ENCODE data around the gene CD83. TPM values are rescaled to one million over a fixed set of nuclear protein-coding genes. Genes with fewer than 3 reads are reported as not detected.

The CD83 gene
- total and polyA plus RNA-seq, 9 of the 15 experiments (the other 6 are each of a cell fraction or from before 2014, with no cell fraction given) = 2.5 to 4.1 (median 3.4) TPM

DNA sequence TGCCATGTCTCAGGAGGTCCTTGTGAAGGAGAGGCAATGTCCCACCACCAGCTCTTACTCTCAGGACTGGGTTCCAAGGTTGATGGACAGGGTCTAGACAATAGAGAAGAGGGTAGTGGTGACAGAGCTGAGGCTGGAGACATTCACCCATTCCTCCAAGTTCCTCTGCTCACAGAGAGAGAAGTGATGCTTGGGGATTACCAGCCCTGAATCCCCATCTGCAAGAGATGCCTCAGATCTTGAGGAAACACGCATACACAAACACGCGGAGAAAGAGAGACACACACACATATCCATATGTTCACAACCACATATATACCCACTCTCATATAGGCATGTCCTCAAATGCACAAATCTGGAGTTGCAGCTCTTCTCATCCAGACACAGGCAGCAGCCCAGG, 15.2 kb upstream of the CD83 start:
- in situ Hi-C loops (cut with MboI) (no loop called here), intact Hi-C loops (cut with micrococcal nuclease) (no loop called here)
- Histone ChIP-seq H3K4me1 (replicated peaks in 1 of 2; ENCODE audit: control insufficient read depth in 2 of 2, insufficient read depth in 2 of 2, low read length in 2 of 2) (no peaks in the 10 kb centered on the region), H3K9ac (ENCODE audit: insufficient read depth in 1 of 2, low read depth in 2 of 2, low read length in 2 of 2) (no peak overlapping the region), H3K4me2 (ENCODE audit: insufficient read depth, low read length) (no peak overlapping the region), H4K20me1 (replicated peaks; ENCODE audit: control insufficient read depth, insufficient read depth, low read length) (no peaks in the 10 kb centered on the region), H2AFZ (ENCODE audit: low read depth, low read length) (no peak overlapping the region), H3K36me3 (ENCODE audit: control insufficient read depth, insufficient read depth, low read length) (no peaks in the 10 kb centered on the region), H3K27me3 (ENCODE audit: control insufficient read depth in 2 of 2, insufficient read depth in 2 of 2, low read length in 2 of 2) (peaks cover 0 to 5% of the 10 kb centered on the region in 2 experiments; a peak in 2 of 5 replicates), H3K4me3 (no peak overlapping the region), H3K9me1 (ENCODE audit: control insufficient read depth, insufficient read depth, low read length) (no peaks in the 10 kb centered on the region), H3K9me3 (replicated peaks; ENCODE audit: control insufficient read depth, insufficient read depth, low read depth, low read length) (peaks cover 8% of the 10 kb centered on the region; the same call in 1 of the 2 replicates), H3K27ac (ENCODE audit: extremely low read depth, low read depth, low read length) (no peak overlapping the region), H3K79me2 (ENCODE audit: control insufficient read depth, insufficient read depth, low read length) (no peaks in the 10 kb centered on the region)
- DNase-seq (ENCODE audit: extremely low read depth in 1 of 4, low spot score in 3 of 4) (no peak), ATAC-seq (no peak), FAIRE-seq (no peak)
- CTCF ChIA-PET (ENCODE audit: low intra/inter-chr PET ratio) = no interaction called here
- POLR2A ChIA-PET = interaction anchor here (0.8 to 1.5 kb wide), 4 partner anchors 14 to 292 kb away, joined by 3 to 6 read pairs (median 3); no protein-coding TSS in a partner anchor
- no peak for TF ChIP-seq HLTF (IDR thresholded peaks at IDR 0.05)
- TF ChIP-seq RBM17 (IDR thresholded peaks at IDR 0.05; ENCODE audit: borderline replicate concordance, low read depth, low read length) = no peak
- no peak for TF ChIP-seq UBTF (IDR thresholded peaks at IDR 0.05; ENCODE audit: borderline replicate concordance in 1 of 2, low read depth in 2 of 2, low read length in 2 of 2)
- no peak for TF ChIP-seq CREM (IDR thresholded peaks at IDR 0.05; ENCODE audit: low read depth)
- 66% methylated on average over 3 of the region's 3 CpGs for WGBS (ENCODE audit: insufficient coverage, low coverage, missing lambda C conversion rate)
- no TSS peak for BruUV-seq (replicated peaks)

All from K562 (cell line).